ENCODE measurements around the gene TNFAIP2.

DNA sequence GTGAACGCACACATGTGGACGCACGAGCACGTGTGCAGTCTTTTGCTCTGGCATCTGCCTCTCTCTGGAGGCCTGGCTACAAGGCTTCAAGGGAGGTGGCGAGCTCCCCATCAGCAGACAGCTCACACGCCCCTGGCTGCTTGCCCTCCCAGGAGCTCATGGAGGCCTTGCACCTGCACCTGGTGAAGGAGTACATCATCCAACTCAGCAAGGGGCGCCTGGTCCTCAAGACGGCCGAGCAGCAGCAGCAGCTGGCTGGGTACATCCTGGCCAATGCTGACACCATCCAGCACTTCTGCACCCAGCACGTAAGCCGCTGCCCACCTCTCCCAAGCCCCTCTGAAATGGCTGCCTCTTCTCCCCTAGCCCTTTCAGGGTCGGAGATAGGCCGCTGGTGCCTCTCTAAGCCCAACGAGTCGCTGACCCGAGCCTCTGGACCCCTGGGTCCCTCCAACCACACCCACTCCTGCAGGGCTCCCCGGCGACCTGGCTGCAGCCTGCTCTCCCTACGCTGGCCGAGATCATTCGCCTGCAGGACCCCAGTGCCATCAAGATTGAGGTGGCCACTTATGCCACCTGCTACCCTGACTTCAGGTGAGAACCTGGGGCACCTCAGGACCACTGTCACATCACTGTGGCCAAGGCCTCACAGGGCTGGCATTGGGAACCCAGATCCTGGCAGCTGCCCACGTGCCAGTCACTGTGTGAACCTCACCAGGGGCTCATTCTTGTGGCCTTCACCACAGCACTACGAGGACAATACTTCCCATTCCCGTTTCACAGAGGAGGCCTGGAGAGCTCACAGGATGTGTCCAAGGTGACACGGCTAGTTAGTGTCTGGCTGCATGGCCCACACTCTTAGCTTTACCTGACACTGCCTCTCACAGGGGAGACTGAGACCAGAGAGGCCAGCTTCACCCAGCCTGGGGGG is 10.2 kb downstream of the TNFAIP2 start:
- no peak for TF ChIP-seq ARNTL (CRISPR knock-in tag; IDR thresholded peaks at IDR 0.05; ENCODE audit: borderline replicate concordance, low read depth)
- TF ChIP-seq, protein P1, sequence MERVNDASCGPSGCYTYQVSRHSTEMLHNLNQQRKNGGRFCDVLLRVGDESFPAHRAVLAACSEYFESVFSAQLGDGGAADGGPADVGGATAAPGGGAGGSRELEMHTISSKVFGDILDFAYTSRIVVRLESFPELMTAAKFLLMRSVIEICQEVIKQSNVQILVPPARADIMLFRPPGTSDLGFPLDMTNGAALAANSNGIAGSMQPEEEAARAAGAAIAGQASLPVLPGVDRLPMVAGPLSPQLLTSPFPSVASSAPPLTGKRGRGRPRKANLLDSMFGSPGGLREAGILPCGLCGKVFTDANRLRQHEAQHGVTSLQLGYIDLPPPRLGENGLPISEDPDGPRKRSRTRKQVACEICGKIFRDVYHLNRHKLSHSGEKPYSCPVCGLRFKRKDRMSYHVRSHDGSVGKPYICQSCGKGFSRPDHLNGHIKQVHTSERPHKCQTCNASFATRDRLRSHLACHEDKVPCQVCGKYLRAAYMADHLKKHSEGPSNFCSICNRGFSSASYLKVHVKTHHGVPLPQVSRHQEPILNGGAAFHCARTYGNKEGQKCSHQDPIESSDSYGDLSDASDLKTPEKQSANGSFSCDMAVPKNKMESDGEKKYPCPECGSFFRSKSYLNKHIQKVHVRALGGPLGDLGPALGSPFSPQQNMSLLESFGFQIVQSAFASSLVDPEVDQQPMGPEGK (CRISPR knock-in tag; IDR thresholded peaks at IDR 0.05; ENCODE audit: borderline replicate concordance) = no peak
- TF ChIP-seq, protein P2, sequence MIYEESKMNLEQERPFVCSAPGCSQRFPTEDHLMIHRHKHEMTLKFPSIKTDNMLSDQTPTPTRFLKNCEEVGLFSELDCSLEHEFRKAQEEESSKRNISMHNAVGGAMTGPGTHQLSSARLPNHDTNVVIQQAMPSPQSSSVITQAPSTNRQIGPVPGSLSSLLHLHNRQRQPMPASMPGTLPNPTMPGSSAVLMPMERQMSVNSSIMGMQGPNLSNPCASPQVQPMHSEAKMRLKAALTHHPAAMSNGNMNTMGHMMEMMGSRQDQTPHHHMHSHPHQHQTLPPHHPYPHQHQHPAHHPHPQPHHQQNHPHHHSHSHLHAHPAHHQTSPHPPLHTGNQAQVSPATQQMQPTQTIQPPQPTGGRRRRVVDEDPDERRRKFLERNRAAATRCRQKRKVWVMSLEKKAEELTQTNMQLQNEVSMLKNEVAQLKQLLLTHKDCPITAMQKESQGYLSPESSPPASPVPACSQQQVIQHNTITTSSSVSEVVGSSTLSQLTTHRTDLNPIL (CRISPR knock-in tag; IDR thresholded peaks at IDR 0.05; ENCODE audit: low read depth) = no peak
- TF ChIP-seq, protein P3, sequence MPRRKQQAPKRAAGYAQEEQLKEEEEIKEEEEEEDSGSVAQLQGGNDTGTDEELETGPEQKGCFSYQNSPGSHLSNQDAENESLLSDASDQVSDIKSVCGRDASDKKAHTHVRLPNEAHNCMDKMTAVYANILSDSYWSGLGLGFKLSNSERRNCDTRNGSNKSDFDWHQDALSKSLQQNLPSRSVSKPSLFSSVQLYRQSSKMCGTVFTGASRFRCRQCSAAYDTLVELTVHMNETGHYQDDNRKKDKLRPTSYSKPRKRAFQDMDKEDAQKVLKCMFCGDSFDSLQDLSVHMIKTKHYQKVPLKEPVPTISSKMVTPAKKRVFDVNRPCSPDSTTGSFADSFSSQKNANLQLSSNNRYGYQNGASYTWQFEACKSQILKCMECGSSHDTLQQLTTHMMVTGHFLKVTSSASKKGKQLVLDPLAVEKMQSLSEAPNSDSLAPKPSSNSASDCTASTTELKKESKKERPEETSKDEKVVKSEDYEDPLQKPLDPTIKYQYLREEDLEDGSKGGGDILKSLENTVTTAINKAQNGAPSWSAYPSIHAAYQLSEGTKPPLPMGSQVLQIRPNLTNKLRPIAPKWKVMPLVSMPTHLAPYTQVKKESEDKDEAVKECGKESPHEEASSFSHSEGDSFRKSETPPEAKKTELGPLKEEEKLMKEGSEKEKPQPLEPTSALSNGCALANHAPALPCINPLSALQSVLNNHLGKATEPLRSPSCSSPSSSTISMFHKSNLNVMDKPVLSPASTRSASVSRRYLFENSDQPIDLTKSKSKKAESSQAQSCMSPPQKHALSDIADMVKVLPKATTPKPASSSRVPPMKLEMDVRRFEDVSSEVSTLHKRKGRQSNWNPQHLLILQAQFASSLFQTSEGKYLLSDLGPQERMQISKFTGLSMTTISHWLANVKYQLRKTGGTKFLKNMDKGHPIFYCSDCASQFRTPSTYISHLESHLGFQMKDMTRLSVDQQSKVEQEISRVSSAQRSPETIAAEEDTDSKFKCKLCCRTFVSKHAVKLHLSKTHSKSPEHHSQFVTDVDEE (CRISPR knock-in tag; IDR thresholded peaks at IDR 0.05) = no peak
- TF ChIP-seq, protein P4, sequence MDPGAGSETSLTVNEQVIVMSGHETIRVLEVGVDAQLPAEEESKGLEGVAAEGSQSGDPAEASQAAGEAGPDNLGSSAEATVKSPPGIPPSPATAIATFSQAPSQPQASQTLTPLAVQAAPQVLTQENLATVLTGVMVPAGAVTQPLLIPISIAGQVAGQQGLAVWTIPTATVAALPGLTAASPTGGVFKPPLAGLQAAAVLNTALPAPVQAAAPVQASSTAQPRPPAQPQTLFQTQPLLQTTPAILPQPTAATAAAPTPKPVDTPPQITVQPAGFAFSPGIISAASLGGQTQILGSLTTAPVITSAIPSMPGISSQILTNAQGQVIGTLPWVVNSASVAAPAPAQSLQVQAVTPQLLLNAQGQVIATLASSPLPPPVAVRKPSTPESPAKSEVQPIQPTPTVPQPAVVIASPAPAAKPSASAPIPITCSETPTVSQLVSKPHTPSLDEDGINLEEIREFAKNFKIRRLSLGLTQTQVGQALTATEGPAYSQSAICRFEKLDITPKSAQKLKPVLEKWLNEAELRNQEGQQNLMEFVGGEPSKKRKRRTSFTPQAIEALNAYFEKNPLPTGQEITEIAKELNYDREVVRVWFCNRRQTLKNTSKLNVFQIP (CRISPR knock-in tag; IDR thresholded peaks at IDR 0.05; ENCODE audit: borderline replicate concordance, low read depth) = no peak
- TF ChIP-seq TOX (CRISPR knock-in tag; IDR thresholded peaks at IDR 0.05; ENCODE audit: borderline replicate concordance) = no peak
- no peak for TF ChIP-seq ZFP3 (CRISPR knock-in tag; IDR thresholded peaks at IDR 0.05)
- no peak for TF ChIP-seq PPARA (CRISPR knock-in tag; IDR thresholded peaks at IDR 0.05; ENCODE audit: borderline replicate concordance)

Measured in SK-N-SH treated with all-trans-retinoic acid at 6 μM for 48 hours (cell line).